GM19467 (cell line): ENCODE results near the gene LARGE1.

Experiments
- ATAC-seq: cut with Tn5 transposase; IDR thresholded peaks from one replicate; pipeline ENCODE4 v1.9.1; 2021; ENCODE audit warnings: mild to moderate bottlenecking, moderate library complexity; ENCODE audit not compliant: unreplicated experiment

The LARGE1 gene

GRCh38 chr22:33605666-33606065 is 314.6 kb downstream of the LARGE1 start:
- no peak for ATAC-seq

DNA sequence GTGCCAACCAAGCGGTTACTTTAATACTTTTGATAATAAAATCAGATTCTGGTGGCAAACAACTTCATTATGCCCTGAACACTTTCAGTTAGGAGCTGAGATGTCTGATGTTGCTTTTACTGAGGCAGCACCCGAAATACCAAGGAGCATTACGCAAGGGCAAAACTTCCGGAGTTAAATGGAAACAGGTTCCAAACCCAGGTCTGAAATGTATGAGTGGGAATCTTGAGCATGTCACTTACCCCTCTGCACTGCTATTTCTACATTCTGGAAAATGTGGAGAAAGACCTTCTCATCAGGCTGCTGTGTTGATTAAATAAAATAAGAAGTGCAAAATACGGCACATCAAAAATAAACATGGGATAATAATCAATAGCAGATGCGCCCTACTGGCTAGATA is 315.1 kb downstream of the LARGE1 start:
- ATAC-seq: no peak

DNA sequence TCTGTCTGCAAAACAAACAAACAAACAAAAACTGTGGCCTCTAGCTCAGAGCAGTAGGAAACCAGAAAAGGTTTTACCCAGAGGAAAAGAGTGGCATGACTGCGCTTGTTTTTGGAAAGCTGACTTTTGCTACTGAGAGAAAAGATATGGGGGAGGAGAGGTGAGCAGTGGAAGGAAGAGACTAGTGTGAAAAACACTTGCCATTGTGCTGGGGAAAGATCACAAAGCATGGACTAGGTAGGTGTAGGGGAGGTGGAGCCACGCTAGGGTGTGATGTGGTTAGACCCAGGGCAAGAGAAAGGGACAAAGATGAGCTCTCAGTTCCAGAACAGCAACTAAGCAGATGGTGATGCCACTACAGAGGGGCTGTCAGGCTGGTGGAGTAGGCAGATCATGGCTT is 319.2 kb downstream of the LARGE1 start:
- ATAC-seq: no peak

DNA sequence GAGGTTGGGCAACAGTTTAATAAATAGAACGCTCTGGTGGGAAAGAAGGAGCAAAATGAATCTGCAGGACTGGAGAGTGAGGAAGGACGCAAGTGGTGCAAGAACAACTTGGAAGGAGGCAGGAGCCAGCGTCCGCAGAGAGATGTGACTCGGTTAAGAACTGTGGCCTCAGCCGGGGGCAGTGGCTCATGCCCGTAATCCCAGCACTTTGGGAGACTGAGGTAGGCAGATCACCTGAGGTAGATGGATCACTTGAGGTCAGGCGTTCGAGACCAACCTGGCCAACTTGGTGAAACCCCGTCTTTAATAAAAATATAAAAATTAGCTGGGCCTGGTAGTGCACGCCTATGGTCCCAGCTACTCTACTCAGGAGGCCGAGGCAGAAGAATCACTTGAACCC is 319.7 kb downstream of the LARGE1 start:
- ATAC-seq: no peak

- ATAC-seq: no peak
These were observed 320.2 kb downstream of the LARGE1 start for GRCh38 chr22:33600113-33600512.

DNA sequence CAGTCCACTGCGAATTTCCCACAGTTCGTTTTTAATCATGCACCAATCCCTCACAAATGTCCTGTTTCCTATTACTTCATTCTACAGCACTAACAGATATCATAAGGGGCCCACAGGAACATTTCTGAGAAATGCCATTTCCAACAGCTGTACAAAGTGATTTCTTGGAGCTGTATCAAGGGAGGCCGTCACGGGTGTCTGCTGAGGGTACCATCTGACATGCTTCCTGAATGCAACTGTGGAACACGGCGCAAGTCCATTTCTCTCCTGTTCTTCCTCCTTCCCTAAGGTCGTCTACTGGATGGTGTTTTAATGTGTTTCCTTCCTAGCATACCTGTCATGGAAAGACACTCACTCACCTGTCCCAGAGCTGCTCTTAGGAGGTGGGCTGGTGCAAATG is 320.7 kb downstream of the LARGE1 start:
- no peak for ATAC-seq

DNA sequence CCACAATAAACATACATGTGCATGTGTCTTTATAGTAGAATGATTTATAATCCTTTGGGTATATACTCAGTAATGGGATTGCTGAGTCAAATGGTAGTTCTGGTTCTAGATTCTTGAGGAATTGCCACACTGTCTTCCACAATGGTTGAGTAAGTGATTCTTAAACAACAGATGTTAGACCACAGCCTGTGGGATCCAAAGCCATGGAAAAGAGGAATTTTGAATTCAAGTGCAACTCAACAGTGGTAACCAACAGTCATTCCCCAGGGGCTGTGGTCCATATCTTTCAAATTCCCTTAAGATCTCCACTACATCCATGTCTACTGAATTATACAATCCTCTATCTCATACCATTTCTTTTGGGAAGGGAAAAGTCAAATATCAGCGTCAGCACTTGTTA is 321.5 kb downstream of the LARGE1 start:
- no peak for ATAC-seq

DNA sequence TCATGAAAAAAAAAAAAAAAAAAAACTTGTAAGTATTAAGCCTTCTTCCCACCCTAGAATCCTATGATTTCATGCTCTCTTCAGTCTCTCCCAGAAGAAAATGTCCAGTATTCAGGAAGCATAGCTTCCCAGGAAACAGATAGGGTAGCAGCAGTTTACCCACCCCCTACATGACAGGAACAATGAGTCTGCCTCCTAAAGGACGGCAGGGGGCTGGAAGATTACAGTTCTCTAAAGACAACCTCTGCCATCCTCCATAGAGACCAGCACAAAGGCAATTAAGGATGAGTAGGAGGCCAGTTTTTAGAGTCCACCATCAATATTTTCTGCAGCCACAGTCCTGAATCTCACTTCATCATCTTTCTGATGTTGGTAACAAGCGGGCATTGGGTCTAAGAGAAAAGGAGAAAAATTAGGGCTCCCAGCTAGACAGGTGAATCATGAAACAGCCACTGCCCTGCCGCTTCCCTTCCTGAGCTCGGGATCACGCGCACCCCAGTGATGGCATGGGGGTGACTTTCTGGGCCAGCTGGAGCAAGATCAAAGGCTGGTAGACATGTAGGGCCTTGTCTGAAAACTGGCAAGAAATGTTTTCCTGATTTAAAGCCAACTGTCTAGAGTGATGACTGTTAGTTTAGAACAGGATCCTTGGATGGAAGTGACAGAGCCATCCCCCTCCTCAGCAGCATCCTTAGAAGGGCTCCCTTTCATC is 322.8 kb downstream of the LARGE1 start:
- no peak for ATAC-seq

GRCh38 chr22:33593818-33594217 is 326.5 kb downstream of the LARGE1 start:
- no peak for ATAC-seq

- no peak for ATAC-seq
These were observed 328.3 kb downstream of the LARGE1 start for GRCh38 chr22:33591946-33592345.

DNA sequence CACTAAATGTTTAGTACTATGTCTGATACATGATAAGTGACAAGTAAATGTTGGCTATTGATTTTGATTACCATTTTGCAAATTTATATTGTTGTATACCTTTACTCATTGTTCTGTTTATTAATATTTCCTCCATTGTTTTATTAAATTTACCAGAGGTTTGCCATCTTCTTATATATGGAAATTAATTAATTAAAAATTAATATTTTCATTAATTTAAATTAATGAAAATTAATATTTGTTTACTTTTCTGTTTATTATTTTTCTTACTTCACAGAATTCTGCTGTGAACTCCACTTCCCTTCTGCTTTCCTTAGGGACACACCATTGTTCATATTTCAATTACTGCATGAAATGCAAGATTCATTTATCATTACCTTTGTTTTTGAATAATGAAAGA is 331.0 kb downstream of the LARGE1 start:
- no peak for ATAC-seq

DNA sequence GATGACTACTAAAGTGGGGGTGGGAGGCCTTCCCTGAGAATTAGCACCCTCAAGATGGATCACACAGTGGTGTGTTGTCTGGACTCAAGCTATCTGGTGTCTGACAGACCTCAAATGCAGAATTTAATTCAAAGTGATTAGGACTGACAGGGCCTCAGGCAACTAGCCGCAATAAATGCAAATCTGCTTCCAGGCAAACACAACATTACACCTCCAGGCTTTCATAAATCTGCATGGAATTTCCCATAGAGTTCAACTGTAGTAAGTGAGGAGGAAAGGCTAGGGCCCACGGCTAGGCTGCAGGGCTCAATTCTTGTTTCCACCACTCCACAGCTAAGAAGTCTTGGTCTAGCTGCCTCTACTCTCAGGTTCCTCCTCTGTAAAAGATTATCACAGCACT is 331.4 kb downstream of the LARGE1 start:
- no peak for ATAC-seq

DNA sequence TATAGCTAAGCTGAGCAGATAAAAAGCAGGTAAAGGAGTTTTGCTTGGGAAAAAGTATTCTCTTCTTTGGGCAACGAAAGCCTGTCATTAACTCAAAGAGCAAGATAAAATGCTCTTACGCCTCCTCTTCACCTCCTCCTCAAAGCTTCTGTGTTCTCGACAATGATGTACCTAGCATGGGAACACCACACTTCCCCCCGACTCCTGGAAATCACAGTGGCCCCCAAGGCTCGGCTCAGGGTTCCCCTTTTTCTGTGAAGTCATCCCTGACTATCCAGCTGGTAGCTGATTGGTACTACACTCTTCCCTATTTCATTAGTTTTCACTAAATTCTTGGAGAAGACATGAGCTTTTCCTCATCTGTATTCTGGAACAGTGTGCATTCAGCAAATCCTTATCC is 336.1 kb downstream of the LARGE1 start:
- no peak for ATAC-seq

DNA sequence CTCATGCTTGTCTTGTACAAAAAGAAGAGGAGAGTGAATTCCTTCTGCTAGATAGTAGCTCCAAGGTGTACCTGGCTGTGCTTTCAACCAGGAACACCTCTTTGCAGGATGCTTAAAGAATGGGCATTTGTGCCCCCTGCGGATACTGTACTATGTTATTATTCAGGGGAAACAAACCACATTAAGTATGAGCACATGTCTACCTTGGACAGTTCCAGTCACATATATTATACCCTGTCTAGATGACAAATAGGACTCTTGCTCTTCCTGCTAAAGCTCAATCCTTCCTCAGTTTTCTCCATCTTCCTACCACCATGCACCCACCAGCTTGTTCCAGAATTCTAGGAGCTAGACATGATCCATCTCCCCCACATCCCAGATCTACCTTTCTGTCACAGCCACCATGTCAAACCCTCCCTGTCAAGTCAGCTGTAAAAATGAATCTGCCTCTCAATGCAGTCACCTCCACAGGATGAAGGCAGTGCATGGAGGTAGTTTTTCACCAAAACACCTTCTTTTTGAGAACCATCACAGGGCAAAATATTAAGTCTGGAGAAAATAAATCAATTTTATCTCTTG is 337.4 kb downstream of the LARGE1 start:
- ATAC-seq: no peak

GRCh38 chr22:33580310-33580709 is 340.0 kb downstream of the LARGE1 start:
- no peak for ATAC-seq

- ATAC-seq: peak; percentile 64
These were observed 340.7 kb downstream of the LARGE1 start for GRCh38 chr22:33579448-33580093.

GRCh38 chr22:33578752-33579151 is 341.5 kb downstream of the LARGE1 start:
- ATAC-seq: no peak

DNA sequence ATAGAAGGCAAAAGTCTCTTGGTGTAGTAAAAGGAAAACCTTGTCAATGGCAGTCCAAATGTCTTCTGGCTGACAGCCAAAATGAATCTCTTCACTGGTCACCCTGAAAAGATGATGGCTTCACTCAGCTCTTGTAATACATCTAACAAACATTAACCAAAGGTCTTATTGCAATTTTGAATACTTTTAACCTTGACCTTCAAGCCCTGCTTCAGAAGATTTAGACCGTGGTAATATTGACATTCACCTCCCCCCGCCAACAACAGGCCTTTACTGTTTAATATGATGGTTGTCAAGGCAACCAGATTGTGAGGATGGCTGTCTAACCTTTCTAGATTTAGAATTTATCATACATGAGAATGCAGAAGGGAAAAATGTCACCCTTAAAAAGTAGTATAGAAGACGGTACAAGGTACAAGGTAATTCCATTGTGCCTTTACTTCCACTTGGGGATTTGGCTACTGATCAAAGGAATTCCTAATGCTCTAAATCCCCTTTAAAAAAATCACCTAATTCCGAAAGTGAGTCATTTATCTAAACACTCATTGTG is 342.3 kb downstream of the LARGE1 start:
- ATAC-seq: no peak

DNA sequence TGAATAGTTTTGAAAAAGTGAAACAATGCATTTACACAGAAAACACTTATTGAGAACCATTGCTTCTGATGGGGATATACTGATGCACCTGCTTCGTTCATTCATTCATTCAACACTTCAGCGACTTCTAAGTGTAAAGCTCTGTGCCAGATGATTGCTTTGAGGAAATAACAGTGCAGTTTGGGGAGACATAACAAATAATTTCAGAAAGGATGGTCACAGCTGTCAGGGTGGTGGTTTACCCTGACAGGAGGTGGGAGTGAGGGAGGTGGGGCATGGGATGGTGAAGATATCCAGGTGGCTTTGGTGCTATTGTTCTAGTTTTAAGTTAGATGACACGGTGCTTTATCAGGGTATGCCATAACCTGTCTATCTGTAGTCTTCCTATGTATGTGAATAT is 344.1 kb downstream of the LARGE1 start:
- no peak for ATAC-seq

GRCh38 chr22:33575771-33576170 is 344.5 kb downstream of the LARGE1 start:
- ATAC-seq: no peak

DNA sequence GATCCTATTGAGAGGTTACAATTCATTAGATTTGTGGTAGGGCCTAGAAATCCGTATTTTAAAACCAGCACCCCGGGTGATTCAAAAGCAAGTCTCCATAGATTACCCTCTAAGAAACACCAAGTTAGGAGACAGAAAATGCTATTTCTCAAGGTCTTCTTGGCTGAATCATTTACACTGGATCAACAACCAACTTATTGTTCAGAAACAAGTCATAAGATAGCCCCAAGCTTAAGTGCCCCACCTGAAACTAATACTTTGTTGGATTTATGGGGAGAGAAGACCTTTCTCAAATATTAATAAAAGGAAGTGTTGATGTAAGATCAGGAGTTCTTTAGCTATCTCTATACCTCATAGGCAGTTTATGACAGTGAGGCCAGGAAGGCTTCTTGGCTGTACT is 345.2 kb downstream of the LARGE1 start:
- ATAC-seq: no peak

DNA sequence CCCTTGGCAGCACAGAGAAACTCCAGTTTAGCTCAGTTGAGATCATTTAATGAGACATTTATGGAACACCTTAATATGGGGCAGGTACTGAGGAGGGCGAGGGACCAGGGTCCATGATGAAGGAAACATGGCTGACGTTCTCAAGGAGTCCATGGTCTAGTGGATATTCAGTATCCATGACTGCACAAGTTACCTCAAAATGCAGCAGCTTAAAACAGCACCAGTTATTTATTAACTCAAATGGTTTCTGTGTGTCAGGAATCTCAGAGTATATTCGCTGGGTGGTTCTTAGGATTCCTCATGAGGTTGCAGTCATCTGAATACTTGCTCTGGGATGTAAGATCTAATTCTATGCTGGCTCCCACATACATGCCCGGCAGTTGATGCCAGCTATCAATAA is 346.8 kb downstream of the LARGE1 start:
- ATAC-seq: no peak
